Mesodermal cell (in vitro differentiated cells): Measurements from ENCODE around the gene TMEM200B.
"Not testable (repeated sequence)": the region's sequence is repeated elsewhere in the genome, so short reads cannot be mapped to it uniquely, and the experiment has no call there.

ENCODE experiments used
- H3K27ac ChIP-seq: 2 replicates; pipeline ENCODE4 v1.7.0; 2013; ENCODE audit warnings: mild to moderate bottlenecking, low read depth, low read length, moderate library complexity; ENCODE audit not compliant: severe bottlenecking
- H3K36me3 ChIP-seq: 2 replicates; pipeline ENCODE4 v1.7.1; 2013; ENCODE audit warnings: mild to moderate bottlenecking, low read length, moderate library complexity; ENCODE audit not compliant: control insufficient read depth, insufficient read depth
- H3K4me1 ChIP-seq: one replicate; pipeline ENCODE4 v1.7.1; 2013; ENCODE audit warnings: mild to moderate bottlenecking, low read length; ENCODE audit not compliant: insufficient read depth, control insufficient read depth, poor library complexity, severe bottlenecking
- H3K4me3 ChIP-seq: 2 replicates; pipeline ENCODE4 v1.7.0; 2013; ENCODE audit warnings: low read length, control low read depth, mild to moderate bottlenecking; ENCODE audit not compliant: insufficient read depth, poor library complexity, severe bottlenecking; ENCODE audit errors: extremely low read depth
- H3K9me3 ChIP-seq: 2 replicates; pipeline ENCODE4 v1.7.1; 2013; ENCODE audit warnings: mild to moderate bottlenecking, low read length, moderate library complexity; ENCODE audit not compliant: control insufficient read depth
- WGBS, 2 experiments: methylation state at CpG; one replicate each; pipeline ENCODE4 v1.1.5; 2013; ENCODE audit warnings: missing lambda C conversion rate in 2 of 2; ENCODE audit not compliant: insufficient coverage in 2 of 2; 5-methylcytosine and 5-hydroxymethylcytosine counted together

TMEM200B gene

DNA sequence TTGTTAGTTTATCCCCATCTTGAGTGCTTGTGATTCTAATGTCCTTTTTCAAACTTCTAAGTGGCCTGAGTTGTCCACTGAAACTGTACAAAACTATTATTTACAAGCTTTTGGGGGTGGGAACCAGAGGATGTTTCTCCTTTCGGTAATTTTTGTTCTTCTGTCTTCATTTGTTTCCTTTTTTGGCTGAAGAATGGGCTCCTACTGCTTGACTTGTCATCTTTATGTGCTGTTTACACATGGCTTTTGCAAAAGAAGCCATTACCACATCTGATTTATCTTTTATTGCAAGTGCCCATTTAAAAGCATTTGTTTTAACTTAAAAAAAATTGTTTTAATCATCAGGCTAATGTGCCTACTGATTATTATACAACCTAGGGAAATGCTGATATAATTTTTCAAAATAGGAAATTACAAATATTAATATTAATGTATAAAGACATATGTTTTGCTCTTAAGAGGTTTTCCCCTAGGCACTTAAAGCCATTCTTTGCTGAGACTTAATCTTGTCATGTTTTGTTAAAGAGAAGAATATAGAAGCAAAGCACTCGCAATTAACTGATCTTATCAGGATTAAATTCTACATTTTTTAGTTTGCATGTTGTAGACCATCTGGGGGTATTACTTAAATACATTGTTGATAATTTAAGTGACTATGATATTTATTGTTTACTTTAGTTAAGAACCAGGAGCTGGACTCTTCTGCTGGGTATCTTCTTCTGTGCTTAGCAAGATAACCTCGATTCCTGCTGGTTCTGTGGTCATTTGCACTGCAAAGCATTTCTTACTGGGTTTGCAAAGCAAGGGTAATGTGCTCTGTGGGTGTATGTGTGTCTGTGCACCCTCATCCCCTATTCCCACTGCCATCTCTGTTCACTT is 40.1 kb downstream of the TMEM200B start:
- H3K4me3 ChIP-seq: no peak overlapping the region
- 80% methylated on average over 1 of the region's 3 CpGs; no CpG with 5 or more reads in 1 of the 2 experiments for WGBS, 2 experiments
- peak overlapping the region; percentile 34 for H3K27ac ChIP-seq
- no peaks in the 10 kb centered on the region for H3K9me3 ChIP-seq
- H3K36me3 ChIP-seq: no peaks in the 10 kb centered on the region
- peaks cover 4% of the 10 kb centered on the region for H3K4me1 ChIP-seq

DNA sequence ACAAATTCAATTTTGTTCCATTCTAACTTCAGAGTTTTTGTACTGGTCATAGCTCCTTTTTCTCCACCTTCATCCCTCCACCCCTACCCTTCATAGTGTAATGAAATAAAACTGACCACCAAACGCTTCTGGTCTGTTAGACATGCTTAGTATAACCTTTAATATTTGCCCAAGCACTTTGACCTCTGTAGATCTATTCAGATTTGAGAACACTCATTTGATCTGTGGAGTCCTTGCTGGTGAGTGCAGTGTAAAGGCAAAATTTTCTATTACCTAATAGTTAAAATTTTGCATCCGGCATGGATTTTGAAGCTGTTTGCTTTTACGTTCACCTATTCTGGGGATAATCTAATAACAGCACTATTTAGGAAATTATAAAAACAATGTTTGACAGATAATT is 41.2 kb downstream of the TMEM200B start:
- no peak overlapping the region for H3K4me3 ChIP-seq
- H3K27ac ChIP-seq: no peak overlapping the region
- no peaks in the 10 kb centered on the region for H3K9me3 ChIP-seq
- no CpG with 5 or more reads among the region's 3 CpGs for WGBS, 2 experiments
- H3K4me1 ChIP-seq: peaks cover 4% of the 10 kb centered on the region
- H3K36me3 ChIP-seq: no peaks in the 10 kb centered on the region

DNA sequence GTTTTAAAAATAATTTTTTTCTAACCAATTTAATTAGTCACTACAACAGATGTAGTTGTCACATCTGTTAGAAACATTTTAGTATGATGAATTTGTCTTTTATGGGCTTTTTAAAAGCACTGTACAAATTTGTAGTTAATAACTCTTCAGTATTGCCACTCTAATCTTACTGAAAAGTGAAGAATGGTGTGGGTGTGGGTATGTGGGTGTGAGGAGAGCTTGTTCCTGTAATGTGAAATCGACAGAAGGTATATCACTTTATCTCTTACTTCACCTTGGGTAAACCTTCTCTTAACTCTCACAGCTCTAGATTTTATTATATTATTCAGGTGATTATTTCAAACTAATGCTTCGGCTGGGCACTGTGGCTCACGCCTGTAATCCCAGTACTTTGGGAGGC is 42.5 kb downstream of the TMEM200B start:
- Histone ChIP-seq H3K4me1 (peaks cover 4% of the 10 kb centered on the region), H3K36me3 (no peaks in the 10 kb centered on the region), H3K4me3 (no peak overlapping the region), H3K9me3 (no peaks in the 10 kb centered on the region), H3K27ac (no peak overlapping the region)
- 90% methylated on average over 2 of the region's 3 CpGs; no CpG with 5 or more reads in 1 of the 2 experiments for WGBS, 2 experiments

DNA sequence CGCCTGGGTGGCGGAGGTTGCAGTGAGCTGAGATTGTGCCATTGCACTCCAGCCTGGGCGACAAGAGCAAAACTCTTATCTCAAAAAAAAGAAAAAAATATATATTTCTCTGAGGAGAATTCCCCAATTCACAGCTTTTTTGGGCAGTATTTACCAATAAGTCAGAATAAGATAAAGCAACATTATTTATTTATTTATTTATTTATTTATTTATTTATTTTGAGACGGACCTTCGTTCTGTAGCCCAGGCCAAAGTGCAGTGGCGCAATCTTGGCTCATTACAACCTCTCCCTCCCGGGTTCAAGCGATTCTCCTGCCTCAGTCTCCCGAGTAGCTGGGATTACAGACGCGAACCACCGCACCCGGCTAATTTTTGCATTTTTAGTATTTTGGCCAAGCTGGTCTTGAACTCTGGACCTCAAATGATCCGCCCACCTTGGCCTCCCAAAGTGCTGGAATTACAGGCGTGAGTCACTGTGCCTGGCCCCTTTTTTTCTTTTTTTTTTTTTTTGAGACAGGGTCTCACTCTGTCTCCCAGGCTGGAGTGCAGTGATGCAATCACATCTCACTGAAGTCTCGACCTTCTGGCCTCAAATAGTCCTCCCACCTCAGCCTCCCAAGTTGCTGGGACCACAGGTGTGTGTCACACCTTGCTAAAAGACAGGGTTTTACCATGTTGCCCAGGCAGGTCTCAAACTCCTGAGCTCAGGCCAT is 43.6 kb downstream of the TMEM200B start:
- not testable (repeated sequence) for H3K36me3 ChIP-seq, H3K9me3 ChIP-seq, H3K4me3 ChIP-seq, H3K4me1 ChIP-seq, H3K27ac ChIP-seq
- WGBS, 2 experiments: 89 to 94% methylated on average over 13 to 14 of the region's 16 CpGs

DNA sequence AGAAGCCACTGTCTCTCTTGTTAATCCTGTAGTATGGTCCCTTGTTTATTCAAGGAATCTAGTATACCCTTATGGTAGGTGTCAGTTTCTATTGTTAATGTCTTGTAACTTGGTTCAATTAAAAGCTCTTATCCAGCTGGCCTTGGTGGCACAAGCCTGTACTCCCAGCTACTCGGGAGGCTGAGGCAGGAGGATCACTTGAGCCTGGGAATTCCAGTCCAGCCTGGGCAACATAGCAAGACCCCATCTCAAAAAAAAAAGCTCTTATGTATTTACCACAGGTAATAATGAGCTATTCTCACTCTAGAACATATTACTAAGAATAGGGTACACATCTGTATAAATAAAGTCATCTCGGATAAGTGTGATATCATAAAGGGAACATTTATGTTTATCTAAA is 46.5 kb downstream of the TMEM200B start:
- Histone ChIP-seq H3K4me1 (no peaks in the 10 kb centered on the region), H3K4me3 (no peak overlapping the region), H3K27ac (no peak overlapping the region), H3K9me3 (no peaks in the 10 kb centered on the region), H3K36me3 (no peaks in the 10 kb centered on the region)
- 100% methylated on average over 1 of the region's 2 CpGs; no CpG with 5 or more reads in 1 of the 2 experiments for WGBS, 2 experiments
